LHCN-M2 (cell line): ENCODE results near the gene RBM38. TPM values are rescaled to one million over a fixed set of nuclear protein-coding genes. Genes with fewer than 3 reads are reported as not detected.
A peak's percentile ranks its signal among the peaks of the same experiment; 100 is the strongest.

Experiments used
- DNase-seq: peaks from one replicate; pipeline ENCODE4 v3.0.0-alpha.2; 2012; ENCODE audit warnings: low read depth
- total RNA-seq: library from RNA; depleted of rRNA; stranded (reverse); fragments of >200 nt; gene quantifications from 2 replicates; pipeline ENCODE4 v1.2.3, GENCODE V29; 2014

RBM38 gene
- total RNA-seq, 1 experiment from 2014 or later, result 7.4 TPM

- DNase-seq, result no peak
Measured at GRCh38 chr20:57374931-57375651, 16.1 kb upstream of the RBM38 start.

- no peak for DNase-seq
Measured at GRCh38 chr20:57375652-57376230, 15.5 kb upstream of the RBM38 start.

DNA sequence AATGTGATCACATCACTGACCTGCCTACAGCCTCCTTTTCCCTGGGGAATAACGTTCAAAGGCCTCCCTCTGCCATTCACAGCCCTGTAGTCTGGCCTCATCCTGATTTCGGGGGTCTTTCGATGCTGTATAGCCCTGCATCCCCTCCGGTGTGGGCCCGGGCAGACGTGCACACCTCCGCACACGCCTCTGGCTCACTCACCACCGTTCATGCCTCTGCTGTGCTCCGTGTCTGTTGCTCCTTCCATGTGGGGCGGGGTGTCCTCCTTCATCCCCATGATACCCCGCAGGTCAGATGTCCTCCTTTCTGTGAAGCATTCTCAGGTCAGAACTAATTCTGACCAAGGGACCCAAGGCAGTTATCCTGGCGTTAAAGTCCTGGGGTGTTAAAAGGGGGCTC lies 13.8 kb upstream of the RBM38 start:
- no peak for DNase-seq

- DNase-seq, result no peak
Measured at GRCh38 chr20:57378107-57378506, 13.1 kb upstream of the RBM38 start.

DNA sequence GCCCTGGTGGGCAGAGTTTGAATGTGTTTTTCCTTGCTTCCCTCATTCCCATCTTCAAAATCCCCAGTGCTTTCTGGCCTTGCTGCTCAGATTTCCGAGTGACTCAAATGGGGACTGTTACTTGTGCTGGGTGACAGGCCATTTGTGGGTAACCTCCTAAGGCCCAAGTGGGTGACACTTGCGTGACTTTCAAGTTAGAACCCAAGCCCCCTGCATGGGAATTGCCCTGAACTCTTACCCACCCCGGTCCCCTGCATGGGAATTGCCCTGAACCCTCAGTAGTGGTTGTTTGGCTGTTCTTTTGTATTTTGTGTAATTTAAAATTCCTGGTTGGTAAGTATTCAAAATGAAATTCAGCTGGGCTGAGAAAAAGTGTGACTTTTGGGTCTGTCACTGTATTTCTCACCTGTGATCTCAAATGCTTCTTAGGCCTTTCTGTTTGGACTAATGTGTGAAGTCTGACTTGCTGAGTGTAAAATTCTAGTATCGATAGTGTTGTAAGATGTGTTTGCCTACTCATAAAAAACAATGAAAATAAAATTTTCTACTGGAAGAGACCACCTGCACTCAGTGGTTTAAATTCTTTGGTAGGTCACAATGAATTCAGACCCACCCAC lies 12.4 kb upstream of the RBM38 start:
- no peak for DNase-seq

DNA sequence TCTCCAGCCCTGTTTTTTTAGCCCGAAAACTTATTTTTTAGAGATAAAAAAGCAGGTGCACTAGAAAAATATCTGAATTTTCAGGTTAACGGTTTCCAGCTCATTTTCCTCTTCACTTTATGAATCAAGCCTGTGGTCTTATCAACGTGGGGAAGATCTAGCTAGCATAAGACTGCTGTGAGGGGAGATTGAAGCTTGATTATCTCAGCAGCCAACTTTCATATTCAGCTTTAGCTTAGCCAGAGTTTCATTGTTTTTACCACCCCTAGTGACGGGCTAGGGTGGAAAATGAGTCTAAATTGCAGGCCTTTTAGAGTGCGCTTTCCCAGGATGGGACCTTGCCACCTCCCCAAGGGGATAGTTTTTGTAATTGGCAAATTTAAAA lies 11.9 kb upstream of the RBM38 start:
- DNase-seq, result no peak

GRCh38 chr20:57380081-57380750 lies 11.0 kb upstream of the RBM38 start:
- no peak for DNase-seq

DNA sequence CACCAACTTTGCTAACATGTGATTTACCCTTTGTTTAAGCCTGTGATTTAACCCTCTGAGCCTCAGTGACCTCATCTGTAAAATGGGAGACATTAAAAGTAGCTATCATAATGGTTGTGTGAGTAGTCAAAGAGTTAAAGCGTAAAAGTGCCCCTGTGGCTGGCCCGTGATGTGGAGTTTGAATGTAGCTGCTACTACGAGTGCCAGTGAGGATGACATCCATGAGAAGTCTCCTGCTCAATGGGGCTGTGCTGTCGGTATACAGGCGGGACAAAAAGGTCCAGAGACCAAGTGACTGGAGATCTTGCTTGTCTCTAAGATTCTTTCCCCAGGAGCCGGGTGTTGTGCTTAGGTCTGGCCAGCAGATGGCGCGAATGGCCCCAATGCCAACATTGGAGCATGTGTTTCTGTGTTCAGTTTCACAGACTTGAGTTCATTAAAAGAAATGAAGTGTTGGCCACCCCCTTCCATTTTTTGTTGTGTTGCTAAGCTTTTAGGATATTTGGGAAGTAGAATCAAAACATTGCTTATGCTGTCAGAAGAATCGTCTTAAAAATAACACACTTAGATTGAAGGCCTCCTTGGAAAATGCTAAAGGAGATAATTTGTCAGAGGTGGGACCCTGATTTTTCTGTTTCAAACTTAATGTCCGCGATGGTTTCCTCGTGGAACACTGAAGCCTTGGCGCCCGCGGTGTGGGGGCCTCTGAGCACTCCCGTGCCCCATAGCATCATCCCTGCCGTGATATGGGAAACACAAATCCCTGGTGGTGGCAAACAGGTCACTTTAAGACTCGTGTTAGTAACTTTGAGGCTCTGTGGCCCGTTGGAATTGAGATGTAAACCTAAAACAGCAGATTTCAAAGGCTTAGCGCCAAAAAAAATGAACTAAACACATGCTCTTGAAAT lies 9.3 kb upstream of the RBM38 start:
- peak; percentile 57 for DNase-seq

GRCh38 chr20:57382516-57382915 lies 8.7 kb upstream of the RBM38 start:
- no peak for DNase-seq

DNA sequence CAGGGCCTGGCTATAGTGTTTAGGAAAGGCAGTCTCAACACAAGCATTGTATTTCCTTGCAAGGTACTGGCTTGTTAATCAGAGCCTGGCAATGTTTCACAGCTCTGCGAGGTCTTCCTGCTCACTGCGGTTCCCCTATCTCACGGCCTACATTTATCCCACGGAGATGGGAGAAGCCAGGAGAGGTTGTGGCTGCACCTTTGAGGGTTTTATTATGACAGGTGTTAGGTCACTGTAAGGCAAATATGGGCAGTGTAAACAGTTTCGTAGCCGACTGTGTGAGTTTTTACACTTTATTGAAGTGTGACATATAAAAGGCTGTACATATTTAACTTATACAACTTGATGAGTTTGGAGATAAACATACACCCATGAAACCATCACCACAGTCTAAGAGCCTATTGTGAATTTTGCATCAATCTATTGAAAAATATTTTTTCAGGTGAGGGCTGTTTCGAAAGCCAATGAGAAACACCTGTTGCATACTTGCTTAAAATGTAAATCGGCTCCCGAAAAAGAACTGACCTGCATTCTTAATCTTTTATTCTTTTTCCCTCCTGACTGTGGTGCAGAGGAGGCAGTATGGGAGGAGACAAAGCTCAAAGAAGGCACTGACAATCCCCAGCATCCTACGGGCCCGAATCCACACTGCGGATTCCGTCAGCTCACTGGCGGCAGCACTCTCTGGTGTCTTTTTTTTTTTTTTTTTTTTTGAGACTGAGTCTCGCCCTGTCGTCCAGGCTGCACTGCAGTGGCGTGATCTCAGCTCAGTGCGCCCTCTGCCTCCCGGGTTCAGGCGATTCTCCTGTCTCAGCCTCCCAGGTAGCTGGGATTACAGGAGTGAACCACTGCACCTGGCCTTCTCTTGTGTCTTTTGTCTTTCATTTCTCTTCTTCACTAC lies 7.5 kb upstream of the RBM38 start:
- DNase-seq, result no peak

GRCh38 chr20:57384486-57384885 lies 6.7 kb upstream of the RBM38 start:
- DNase-seq, result no peak

DNA sequence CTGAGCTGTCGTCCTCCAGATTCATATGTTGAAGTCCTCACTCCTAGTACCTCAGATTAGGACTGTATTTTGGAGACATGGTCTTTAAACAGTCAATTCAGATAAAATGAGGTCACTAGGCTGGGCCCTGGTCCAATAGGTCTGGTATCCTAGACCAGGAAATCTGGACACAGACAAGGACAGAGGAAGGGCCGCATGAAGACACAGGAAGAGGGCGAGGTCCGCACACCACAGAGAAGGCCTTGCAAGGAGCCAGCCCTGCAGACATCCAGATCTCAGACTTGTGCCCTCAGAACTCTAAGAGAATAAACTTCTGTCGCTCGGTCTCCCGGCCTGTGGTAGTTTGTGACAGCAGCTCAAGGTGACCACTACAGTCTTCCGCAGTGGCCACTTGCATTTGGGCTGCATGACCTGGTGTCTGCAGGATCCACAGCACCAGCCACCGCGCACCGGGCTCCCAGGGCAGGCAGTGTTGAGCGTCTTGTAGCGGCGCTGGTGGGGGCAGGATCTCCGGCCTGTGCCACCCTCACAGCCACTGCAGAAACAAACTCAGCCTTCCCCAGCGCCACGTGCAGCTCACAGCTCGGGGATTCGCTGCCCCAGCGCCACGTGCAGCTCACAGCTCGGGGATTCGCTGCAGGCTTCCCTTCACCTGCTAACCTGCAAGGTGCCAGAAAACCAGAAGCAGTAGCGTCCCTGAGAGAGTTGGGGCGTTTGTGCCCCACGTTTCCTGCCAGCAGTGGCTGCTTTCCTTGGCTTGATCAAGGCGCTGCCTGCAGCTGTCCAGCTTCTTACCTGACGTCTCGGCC lies 6.0 kb upstream of the RBM38 start:
- no peak for DNase-seq

DNA sequence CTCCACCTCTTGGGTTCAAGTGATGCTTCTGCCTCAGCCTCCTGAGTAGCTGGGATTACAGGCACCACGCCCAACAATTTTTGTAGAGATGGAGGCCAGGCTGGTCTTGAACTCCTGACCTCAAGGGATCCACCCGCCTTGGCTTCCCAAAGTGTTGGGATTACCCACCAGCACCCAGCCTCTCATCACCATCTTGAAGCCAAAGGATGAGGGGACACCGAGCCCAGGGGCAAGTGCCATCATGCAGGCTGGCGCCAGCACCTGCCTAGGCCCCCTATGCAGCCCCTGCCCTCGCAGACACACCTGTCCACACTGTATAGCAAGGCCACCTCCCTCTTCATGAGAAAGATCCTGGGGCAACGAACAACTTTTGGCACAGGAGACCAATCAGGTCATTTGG lies 5.3 kb upstream of the RBM38 start:
- DNase-seq, result no peak

DNA sequence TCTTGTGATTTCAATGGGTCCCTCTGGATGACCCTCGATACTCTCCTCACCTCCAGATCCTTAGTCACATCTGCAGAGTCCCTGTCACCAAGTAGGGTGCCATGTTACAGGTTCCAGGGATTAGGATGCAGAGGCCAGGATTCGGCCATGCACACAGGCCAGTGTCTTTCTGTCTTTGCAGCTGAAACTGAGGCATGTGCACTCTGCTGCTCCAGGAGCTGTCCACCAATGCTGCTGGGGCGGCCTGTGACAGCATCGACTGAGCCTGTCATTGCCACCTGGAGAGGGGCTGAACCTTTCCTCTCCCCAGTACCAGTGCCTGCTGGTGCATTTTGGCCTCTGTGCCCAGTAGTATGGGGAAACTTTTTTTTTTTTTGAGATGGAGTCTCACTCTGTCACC lies 4.4 kb upstream of the RBM38 start:
- no peak for DNase-seq

DNA sequence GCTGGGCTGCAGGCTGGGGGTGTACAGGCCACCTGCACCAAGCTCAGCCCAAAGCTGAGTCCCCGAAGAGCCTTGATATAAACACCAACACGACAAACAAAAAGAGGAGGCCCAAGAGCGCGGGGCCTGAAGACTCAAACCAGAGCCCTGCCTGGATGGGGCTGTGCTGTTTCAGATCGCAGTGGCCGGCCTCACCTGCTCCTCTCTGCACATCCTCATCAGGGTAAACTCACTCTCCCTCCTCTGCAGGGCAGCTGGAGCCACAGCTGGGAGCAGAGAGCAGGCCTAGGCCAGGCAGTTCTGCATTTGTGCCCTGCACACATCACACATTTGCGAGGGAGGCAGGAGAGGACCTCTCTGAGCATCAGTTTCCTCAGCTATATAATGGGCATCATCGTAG lies 3.7 kb upstream of the RBM38 start:
- no peak for DNase-seq

DNA sequence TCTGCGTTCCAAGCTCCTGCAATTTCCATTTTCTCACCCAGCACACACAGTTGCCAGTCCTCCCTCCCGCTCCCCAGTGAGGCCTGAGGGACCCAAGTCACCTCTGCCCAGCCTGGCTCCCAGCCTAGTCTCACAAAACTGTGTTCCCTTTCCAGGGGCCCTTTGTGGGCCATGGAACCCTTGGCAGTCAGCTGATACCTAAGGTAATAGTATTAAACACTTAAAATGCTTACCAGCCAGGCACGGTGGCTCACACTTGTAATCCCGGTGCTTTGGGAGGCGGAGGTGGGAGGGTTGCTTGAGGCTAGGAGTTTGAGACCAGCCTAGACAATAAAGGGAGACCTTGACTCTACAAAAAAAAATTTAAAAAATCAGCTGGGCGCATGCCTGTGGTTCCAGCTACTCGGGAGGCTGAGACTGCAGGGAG lies 3.2 kb upstream of the RBM38 start:
- no peak for DNase-seq

DNA sequence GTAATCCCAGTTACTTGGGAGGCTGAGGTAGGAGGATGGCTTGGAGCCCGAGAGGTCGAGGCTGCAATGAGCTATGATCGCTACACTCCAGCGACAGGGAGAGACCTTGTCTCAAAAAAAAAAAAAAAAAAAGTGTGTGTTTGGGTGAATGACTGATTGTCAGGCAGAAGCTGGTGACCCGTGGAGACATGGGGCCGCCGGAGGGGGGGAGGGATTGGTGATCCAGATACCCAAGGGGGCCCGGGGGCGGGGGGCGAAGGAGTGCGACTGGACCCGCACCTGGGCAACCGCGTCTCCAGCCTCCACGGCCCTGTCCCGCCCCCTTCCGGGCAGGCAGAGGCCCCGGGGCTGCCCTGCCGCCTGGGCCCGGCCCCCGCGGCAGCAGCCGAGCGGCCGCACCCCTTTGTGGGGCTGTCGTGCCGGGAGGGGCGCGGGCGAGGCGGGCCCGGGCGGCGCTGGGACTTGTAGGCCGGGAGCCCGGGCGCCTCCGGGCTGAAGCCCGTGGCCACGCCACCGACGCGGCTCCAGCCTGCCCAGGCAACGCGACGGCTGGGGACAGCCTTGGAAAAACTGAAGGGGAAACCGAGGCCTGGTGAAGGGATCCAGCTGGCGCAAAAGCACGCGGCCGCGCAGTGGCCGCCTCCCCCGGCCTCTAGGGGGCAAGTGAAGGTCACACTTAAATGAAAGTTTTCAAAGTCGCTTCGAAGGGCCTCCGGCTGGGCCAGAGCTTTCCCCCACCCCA lies 2.1 kb upstream of the RBM38 start:
- peak; percentile 22 for DNase-seq

DNA sequence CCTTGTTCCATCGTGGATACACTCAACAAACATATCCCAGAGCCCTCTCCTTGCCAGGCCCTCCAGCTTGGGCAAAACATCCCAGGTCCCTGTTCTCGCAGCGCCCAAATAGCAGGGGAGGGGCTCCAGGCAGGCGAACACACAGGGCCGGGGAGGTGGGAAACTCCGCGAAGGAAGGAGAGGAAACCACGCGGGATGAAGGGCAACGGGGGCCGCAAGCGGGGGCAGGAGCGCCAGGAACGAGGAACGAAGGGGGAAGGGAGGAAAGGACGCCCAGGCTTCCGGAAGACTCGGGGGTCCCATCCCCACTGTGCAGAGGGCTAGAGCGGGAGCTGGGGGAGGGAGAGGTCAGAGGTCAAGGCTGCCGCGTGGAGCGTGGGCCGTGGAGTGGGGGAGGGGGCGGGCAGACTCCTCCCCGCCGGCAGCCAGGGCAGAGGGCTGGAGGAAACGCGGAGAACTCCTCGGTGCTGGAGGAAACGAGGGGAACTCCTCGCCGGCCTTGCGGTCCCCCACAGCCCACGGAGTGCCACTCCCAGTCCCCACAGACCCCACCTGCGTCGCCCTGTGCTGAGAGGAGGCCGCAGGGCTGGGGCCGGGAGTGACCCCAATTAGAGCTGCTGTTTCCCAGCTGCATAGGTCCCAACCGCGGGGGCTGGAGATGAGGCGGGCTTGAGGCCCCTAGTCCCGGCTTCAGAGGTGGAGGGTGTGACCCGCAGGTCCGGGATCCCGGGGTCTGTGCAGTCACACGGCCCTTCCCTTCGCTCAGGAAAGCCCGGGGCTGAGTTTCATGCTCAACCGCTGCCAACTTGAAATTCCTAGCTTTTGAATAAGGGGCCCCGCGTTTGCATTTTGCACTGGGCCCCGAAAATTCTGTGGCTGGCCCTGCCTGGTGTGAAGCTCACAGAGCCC lies 1.2 kb upstream of the RBM38 start:
- no peak for DNase-seq
